D341Med (cell line): ENCODE data around the gene CFAP410.
"Not testable (repeated sequence)": the region's sequence is repeated elsewhere in the genome, so short reads cannot be mapped to it uniquely, and the experiment has no call there.

ENCODE experiments used
- DNase-seq: peaks from one replicate; pipeline ENCODE4 v3.0.0; 2012; ENCODE audit warnings: low spot score

Gene CFAP410

DNA sequence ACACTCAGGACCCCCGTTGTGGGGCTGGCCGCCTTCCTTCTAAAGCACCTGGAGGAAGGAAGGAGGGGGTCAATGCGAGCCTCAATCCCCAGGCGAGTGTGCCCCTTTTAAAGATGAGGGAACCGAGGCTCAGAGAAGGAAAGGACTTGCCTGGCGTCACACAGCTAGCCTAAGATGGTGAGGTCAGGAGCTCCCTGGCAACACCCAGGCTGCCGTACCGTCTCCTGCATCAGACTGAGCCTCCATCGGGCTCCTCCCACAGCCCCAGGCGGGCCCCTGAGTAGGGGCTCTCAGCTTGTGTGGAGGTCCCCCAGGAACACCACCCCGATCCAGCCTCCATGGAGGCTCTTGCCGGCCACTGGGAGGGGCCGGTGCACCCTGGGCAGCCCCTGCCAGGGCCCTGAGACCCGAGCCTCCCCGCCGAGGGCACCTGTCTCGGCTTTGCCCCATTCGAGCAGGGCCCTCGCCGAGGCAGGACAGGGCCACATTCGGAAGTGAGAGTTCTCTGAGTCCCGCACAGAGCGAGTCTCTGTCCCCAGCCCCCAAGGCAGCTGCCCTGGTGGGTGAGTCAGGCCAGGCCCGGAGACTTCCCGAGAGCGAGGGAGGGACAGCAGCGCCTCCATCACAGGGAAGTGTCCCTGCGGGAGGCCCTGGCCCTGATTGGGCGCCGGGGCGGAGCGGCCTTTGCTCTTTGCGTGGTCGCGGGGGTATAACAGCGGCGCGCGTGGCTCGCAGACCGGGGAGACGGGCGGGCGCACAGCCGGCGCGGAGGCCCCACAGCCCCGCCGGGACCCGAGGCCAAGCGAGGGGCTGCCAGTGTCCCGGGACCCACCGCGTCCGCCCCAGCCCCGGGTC is 53.8 kb downstream of the CFAP410 start, which contains the start of gene AIRE:
Gene AIRE (plus strand): TSS at position 739 of the 855 bp plus-strand sequence. CDS start 131 bp downstream, outside the sequence.
- DNase-seq: no peak

DNA sequence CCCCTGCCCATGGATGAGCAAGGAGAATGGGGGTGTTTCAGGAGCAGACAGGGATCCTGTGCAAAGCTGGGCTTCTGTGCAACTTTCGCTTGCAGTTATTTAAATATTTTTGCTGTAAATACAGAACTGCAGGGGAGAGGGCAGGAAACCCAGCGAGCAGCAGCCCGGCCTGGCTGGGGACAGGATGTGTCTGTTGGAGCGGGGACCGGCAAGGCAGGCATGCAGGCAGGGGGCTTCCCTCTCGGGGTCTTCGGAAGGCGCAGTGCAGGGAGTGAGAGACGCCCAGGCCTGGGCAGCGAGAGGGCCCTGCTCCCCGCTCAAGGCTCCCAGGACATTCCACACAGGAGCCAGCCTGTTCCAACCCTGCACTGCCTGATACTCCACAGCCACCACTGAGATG is 55.2 kb downstream of the CFAP410 start:
- DNase-seq: no peak

DNA sequence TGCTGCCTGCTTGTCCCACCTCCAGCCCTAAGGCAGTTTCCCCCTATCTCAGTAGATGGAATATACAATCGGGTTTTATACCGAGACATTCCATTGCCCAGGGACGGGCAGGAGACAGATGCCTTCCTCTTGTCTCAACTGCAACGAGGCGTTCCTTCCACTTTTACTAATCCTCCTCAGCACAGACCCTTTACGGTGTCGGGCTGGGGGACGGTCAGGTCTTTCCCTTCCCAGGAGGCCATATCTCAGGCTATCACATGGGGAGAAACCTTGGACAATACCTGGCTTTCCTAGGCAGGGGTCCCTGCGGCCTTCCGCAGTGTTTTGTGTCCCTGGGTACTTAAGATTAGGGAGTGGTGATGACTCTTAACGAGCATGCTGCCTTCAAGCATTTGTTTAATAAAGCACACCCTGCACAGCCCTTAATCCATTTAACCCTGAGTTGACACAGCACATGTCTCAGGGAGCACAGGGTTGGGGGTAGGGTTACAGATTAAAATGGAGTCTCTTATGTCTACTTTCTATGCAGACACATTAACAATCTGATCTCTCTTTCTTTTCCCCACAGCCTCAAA is 55.9 kb downstream of the CFAP410 start:
- DNase-seq: not testable (repeated sequence)

DNA sequence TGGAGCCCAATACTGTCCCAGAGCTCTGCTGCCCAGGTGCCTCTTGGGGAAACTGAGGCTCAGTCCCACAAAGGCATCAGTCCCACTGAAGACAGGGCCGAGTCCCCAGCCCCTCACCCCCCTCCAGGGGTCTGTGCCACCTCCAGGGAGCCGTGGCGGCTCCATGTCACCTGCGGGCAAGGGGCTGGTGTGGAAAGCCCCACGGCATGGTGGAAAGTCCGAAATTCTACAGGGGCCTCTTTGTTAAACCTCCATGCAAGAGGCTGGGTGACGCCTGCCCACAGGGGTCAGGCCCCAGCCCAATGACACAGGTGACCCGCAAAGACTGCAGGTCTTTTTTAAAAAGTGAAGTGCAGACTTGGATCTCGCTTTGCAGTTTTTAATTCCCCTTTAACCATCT is 56.8 kb downstream of the CFAP410 start:
- no peak for DNase-seq

DNA sequence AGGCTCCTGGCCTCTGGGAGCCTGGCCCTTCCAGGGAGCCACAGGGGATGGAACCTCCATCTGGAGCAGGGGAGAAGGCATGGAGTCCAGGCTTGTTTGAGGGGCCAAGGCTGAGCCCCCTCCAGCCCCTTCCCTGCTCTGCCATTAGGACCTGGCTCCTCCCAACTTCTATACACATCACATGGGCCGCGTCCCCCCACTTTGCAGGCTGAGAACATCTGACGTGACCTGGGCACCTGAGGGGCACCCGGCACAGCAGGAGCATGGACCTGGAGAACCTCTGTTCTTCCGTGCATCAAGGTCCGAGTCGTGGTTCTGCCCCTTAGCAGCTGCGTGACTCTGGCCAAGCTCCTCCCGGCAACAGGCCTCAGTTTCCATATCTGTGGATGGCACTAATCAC is 57.4 kb downstream of the CFAP410 start:
- no peak for DNase-seq

DNA sequence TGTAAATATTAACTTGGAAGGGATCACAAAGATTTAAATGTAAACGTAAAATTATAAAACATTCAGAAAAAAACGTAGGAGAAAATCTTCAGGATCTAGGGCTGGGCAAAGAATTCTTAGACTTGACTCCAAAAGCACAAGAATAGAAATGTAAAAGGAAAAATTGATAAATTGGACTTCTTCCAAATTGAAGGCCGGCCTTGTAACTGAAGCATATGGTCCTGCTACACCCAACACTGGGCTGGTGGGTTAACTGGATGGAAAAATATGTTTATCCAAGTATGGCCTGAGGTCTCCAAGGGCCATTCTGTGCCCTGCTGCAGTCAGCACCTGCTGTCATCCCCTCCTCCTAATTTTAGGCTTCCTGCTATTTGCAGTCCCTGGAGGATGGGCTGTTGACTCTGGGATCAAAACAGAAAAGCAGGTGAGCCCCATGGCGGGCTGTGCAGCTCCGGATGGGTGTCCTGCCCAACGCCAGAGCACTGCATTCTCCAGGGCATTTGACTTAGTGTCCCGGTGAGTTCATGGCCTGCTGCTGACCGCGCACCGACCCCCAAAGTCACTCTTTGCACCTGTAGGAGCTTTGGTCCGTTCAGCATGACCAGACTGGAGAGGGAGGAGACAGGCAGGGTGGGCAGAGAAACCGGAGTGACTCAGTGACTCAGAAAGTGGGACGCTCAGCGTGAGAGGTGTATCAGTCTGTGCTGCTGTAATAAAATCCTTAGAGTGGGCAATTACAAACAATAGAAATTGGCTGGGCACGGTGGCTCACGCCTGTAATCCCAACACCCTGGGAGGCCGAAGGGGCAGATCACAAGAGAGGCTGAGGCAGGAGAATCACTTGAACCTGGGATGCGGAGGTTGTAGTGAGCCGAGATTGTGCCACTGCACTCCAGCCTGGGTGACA is 59.6 kb downstream of the CFAP410 start:
- no peak for DNase-seq
